ENCODE data around the gene AMDHD1. TPM values are rescaled to one million over a fixed set of nuclear protein-coding genes. Genes with fewer than 3 reads are reported as not detected.
A peak's percentile ranks its signal among the peaks of the same experiment; 100 is the strongest.

The AMDHD1 gene, protein sequence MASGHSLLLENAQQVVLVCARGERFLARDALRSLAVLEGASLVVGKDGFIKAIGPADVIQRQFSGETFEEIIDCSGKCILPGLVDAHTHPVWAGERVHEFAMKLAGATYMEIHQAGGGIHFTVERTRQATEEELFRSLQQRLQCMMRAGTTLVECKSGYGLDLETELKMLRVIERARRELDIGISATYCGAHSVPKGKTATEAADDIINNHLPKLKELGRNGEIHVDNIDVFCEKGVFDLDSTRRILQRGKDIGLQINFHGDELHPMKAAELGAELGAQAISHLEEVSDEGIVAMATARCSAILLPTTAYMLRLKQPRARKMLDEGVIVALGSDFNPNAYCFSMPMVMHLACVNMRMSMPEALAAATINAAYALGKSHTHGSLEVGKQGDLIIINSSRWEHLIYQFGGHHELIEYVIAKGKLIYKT
- under 1 TPM; 0.34 to 0.82 TPM for total RNA-seq
- long read RNA-seq, partial matches to known transcripts = 0 of 3 reads
- long read RNA-seq, other reads (novel, unspliced or antisense) = 0 of 3 reads

DNA sequence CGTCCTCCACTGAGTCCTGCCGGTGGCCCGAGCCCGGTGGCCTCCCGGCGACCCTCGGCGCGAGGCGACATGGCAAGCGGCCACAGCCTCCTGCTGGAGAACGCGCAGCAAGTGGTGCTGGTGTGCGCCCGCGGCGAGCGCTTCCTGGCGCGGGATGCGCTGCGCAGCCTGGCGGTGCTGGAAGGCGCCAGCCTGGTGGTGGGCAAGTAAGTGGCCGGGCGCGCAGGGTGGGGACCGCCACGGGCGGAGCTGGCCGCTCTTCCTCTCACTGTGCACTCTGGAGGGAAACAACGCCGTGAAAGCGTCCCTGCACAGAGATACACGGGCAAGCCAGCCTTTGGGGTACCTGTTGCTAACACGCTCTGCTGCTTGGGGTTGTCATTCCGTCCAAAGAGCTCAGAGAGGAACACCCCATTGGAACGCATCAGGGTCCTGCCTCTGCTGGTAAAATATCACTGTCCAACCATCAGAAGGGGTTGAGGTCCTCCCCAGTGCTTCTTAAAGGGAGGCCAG is at the start of gene AMDHD1:
Gene AMDHD1, plus strand, starts transcription at position 2 of the 513 bp plus-strand sequence. Its CDS starts 68 bp downstream, at position 70.
- ATAC-seq (peak; percentile 81 to 89), DNase-seq (peak; percentile 66)
- intact Hi-C loops (cut with DNase I) = no loop called here

- ATAC-seq = no peak
- no peak for DNase-seq
- intact Hi-C loops (cut with DNase I) = no loop called here
Measured at GRCh38 chr12:95896846-95897245, 46.3 kb upstream of the AMDHD1 start.

GRCh38 chr12:95898081-95898480 is 45.0 kb upstream of the AMDHD1 start:
- intact Hi-C loops (cut with DNase I) = no loop called here

GRCh38 chr12:95908573-95908972 is 34.6 kb upstream of the AMDHD1 start:
- DNase-seq (no peak), ATAC-seq (no peak)

More at GRCh38 chr12:95898081-95898480, 45.0 kb upstream of the AMDHD1 start:
- DNase-seq = no peak
- ATAC-seq = no peak

GRCh38 chr12:95909871-95910270 is 33.3 kb upstream of the AMDHD1 start:
- ATAC-seq (no peak), DNase-seq (no peak)
- intact Hi-C loops (cut with DNase I) = no loop called here

More at GRCh38 chr12:95908573-95908972, 34.6 kb upstream of the AMDHD1 start:
- intact Hi-C loops (cut with DNase I) = no loop called here

DNA sequence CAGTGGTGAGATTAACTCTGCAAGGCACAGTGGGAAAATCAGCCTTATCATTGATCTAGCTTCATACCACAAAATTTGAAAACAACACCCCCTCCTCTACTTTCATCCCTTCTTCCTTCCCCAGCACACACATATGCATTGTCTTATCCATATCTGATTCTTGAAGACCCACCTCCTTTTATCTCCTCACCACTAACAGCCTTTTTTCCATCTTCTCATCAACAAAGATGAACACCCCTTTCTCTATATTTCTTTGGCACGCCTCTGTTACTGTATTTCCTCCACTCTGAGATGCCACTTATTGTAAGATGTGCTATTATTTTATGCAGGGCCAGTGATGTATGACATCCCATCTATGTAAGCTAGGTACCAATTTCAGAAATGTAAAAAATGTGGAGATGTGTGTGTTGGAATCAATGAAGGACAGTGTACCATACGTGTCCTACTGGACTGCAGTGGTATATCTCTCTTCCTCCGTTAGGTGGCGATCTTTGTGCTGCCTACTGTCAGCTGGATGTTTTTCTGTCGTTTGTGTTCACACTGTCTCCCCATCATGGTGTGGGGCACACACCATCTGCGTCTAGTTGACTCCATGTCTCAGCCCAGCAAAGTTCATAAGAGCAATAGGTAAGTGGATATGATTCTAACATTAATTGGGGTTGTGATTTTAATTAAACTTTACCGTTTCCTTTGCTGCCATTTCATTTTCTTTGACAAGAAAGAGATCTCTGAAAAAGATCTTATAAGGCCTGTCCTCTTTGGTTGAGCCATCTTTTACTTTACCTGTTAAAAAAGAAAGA is 24.7 kb upstream of the AMDHD1 start:
- intact Hi-C loops (cut with DNase I) = loop anchor here (2.0 to 5.0 kb wide), 2 partner anchors 79 to 80 kb away; partner anchors contain the start of gene HAL (in 1 of the 2)
- ATAC-seq (peak in 1 of 2 donors; percentile 80), DNase-seq (no peak)

DNA sequence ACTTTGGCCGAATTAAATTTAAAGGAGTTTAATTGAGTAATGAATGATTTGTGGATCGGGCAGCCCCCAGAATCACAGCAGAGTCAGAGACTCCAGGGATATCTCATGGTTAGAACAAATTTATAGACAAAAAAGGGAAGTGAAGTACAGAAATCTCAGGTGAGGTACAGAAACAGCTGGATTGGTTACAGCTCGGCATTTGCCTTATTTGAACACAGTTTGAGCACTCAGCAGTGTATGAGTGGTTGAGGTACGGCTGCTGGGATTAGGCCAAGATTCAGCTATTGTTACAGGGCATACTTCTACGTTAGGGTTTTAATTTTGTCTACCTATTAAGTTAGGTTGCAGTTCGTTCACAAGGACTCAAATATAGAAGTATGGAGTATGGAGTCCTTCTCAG is 24.0 kb upstream of the AMDHD1 start:
- no peak for DNase-seq
- no peak for ATAC-seq
- intact Hi-C loops (cut with DNase I) = loop anchor here (2.0 to 5.0 kb wide), 2 partner anchors 78 to 80 kb away; partner anchors contain the start of gene HAL (in 1 of the 2)

- ATAC-seq = no peak
- intact Hi-C loops (cut with DNase I) = no loop called here
- DNase-seq = no peak
Measured at GRCh38 chr12:95922231-95922630, 20.9 kb upstream of the AMDHD1 start.

GRCh38 chr12:95940514-95940913 is 2.6 kb upstream of the AMDHD1 start:
- intact Hi-C loops (cut with DNase I) = no loop called here
- no peak for ATAC-seq
- no peak for DNase-seq

DNA sequence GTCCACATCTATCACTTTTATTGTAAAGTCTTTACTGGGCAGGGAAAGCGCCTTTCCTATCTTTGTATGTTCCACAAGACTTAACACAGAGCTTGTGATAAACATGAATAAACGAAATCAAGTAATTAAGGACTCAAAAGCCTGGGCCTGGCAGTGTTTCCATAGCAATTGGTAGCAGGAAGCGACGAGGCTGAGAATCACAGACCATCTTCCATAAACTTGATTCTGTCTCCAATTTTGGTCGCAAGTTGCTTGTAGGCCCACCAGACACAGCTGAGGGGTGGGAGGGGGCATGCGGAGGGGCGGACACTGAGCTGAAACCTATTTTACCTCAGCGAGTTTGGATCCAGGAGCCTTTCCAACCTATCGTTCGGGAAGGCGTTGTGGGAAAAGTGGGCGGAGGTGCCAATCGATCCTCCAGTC is 1.0 kb upstream of the AMDHD1 start:
- ATAC-seq = no peak
- no peak for DNase-seq
- intact Hi-C loops (cut with DNase I) = no loop called here

- intact Hi-C loops (cut with DNase I) = no loop called here
- ATAC-seq (peak; percentile 98 to 99), DNase-seq (peak; percentile 84)
Measured at GRCh38 chr12:95942524-95943329, 404 bp upstream of the AMDHD1 start, which contains the start of gene CCDC38. Gene CCDC38, minus strand, starts transcription at chr12:95942614. Its CDS starts 6,105 bp downstream, at chr12:95936509.

- intact Hi-C loops (cut with DNase I) = no loop called here
- ATAC-seq = no peak
- no peak for DNase-seq
Measured at GRCh38 chr12:95944108-95944704, 1.1 kb downstream of the AMDHD1 start.

DNA sequence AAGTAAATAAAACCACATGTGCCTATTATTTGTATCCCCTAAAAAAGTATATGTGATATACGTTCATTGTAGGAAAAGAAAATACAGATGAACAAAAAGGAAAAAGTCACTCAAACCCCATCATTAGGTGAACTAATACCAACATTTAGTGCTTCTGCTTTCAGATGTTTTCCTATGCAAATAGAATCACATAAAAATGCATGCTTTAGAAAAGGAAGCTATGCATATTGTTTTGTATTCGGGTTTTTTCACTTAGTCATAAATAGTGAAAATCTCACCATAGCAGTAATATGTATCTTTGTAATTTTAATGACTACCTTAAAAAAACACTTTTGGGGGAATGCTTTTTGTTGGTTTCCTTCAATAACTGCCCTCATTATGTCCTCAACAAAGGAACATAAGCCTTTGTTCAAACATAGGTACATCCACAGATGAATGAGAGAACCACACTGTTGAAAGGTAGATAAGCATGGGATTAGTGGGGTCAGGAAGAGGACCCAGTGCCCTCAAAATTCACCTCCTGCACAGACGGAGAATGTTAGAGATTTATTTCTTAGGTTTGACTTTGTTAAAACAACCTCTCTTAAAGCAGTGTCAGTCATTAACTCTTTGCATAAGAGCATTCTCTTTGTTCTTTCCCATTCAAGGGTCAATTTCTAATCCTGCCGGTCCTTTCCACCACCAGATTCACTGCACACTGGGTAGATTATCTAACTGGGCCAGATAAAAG is 6.5 kb downstream of the AMDHD1 start:
- no peak for ATAC-seq
- intact Hi-C loops (cut with DNase I) = no loop called here
- DNase-seq = no peak

DNA sequence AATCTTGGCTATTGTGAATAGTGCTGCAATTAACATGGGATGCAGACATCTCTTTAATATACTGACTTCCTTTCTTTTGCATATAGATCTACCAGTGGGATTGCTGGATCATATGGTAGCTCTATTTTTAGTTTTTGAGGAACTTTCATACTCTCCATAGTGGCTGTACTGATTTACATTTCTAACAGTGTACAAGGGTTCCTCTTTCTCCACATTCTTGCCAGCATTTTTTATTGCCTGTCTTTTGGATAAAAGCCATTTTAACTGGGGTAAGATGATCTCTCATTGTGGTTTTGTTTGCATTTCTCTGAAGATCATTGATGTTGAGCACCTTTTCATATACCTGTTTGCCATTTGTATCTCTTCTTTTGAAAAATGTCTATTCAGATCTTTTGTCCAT is 8.4 kb downstream of the AMDHD1 start:
- intact Hi-C loops (cut with DNase I) = no loop called here
- ATAC-seq (no peak), DNase-seq (no peak)

- intact Hi-C loops (cut with DNase I) = no loop called here
- ATAC-seq (no peak), DNase-seq (no peak)
Measured at GRCh38 chr12:95953000-95953399, 9.9 kb downstream of the AMDHD1 start.

GRCh38 chr12:95955549-95956159 is 12.5 kb downstream of the AMDHD1 start:
- ATAC-seq (no peak), DNase-seq (no peak)
- intact Hi-C loops (cut with DNase I) = no loop called here

- intact Hi-C loops (cut with DNase I) = no loop called here
- DNase-seq (no peak), ATAC-seq (no peak)
Measured at GRCh38 chr12:95956557-95957145, 13.5 kb downstream of the AMDHD1 start.
